PFSK-1 (cell line): ENCODE results near the gene OPTC.

Source experiments
- FOXP2 ChIP-seq: optimal IDR thresholded peaks from 2 replicates; pipeline ENCODE3; 2011; ENCODE audit warnings: borderline replicate concordance, control low read depth, inconsistent platforms; ENCODE audit not compliant: insufficient read depth; ENCODE audit errors: extremely low read length, extremely low read depth
- POLR2AphosphoS5 ChIP-seq: IDR thresholded peaks from 2 replicates; pipeline ENCODE4 v1.6.1; 2012; ENCODE audit warnings: low read depth, mild to moderate bottlenecking, control low read depth, low read length, moderate library complexity
- SIN3A ChIP-seq: IDR thresholded peaks from 2 replicates; pipeline ENCODE4 v1.6.1; 2012; ENCODE audit warnings: mild to moderate bottlenecking, low read length, moderate library complexity, borderline replicate concordance; ENCODE audit not compliant: insufficient read depth
- TAF1 ChIP-seq: IDR thresholded peaks from 2 replicates; pipeline ENCODE4 v1.6.1; 2012; ENCODE audit warnings: low read length, control low read depth, borderline replicate concordance; ENCODE audit not compliant: insufficient read depth
- TF ChIP-seq, protein P1 (sequence below), 2 experiments: IDR thresholded peaks; 2 replicates each; pipeline versions ENCODE4 v1.6.1 to v1.8.0; 2011 to 2012; ENCODE audit warnings: low read depth in 2 of 2, low read length in 2 of 2, control low read depth in 1 of 2, inconsistent platforms in 1 of 2, mild to moderate bottlenecking in 1 of 2, moderate library complexity in 1 of 2; ENCODE audit not compliant: insufficient read depth in 1 of 2

Gene OPTC

DNA sequence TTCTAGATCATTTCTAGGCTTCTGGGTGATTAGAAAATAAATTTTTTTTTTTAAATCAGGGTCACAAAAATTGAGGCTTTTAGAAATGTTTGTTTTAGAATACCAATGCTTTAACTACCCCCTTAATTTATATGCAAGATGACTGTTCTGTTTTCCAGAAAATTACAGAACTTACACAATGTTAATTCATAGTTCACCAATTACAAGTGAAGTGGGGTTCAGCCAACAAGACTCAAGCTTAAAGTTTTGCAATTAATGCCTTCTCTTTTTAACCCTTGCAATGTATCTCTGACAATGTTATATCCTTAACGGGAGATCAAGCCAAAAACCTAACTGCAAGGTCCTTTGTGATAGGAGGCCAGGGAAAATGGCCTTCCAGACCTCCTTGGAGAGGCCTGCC, 12.8 kb upstream of the OPTC start:
- TF ChIP-seq SIN3A (no peak), FOXP2 (no peak), TAF1 (no peak), POLR2AphosphoS5 (no peak)
- TF ChIP-seq, protein P1, sequence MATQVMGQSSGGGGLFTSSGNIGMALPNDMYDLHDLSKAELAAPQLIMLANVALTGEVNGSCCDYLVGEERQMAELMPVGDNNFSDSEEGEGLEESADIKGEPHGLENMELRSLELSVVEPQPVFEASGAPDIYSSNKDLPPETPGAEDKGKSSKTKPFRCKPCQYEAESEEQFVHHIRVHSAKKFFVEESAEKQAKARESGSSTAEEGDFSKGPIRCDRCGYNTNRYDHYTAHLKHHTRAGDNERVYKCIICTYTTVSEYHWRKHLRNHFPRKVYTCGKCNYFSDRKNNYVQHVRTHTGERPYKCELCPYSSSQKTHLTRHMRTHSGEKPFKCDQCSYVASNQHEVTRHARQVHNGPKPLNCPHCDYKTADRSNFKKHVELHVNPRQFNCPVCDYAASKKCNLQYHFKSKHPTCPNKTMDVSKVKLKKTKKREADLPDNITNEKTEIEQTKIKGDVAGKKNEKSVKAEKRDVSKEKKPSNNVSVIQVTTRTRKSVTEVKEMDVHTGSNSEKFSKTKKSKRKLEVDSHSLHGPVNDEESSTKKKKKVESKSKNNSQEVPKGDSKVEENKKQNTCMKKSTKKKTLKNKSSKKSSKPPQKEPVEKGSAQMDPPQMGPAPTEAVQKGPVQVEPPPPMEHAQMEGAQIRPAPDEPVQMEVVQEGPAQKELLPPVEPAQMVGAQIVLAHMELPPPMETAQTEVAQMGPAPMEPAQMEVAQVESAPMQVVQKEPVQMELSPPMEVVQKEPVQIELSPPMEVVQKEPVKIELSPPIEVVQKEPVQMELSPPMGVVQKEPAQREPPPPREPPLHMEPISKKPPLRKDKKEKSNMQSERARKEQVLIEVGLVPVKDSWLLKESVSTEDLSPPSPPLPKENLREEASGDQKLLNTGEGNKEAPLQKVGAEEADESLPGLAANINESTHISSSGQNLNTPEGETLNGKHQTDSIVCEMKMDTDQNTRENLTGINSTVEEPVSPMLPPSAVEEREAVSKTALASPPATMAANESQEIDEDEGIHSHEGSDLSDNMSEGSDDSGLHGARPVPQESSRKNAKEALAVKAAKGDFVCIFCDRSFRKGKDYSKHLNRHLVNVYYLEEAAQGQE (IDR thresholded peaks at IDR 0.05; ENCODE audit: insufficient read depth in 1 of 2, low read depth in 2 of 2, low read length in 2 of 2), result no peak

GRCh38 chr1:203486618-203487370, 7.2 kb upstream of the OPTC start:
- TF ChIP-seq TAF1 (no peak), POLR2AphosphoS5 (no peak), FOXP2 (no peak), SIN3A (no peak)
- TF ChIP-seq, protein P1 (IDR thresholded peaks at IDR 0.05; ENCODE audit: insufficient read depth in 1 of 2, low read depth in 2 of 2, low read length in 2 of 2), result no peak

GRCh38 chr1:203488539-203488938, 5.4 kb upstream of the OPTC start:
- TF ChIP-seq TAF1, result no peak
- no peak for TF ChIP-seq POLR2AphosphoS5
- no peak for TF ChIP-seq SIN3A
- TF ChIP-seq FOXP2, result no peak
- TF ChIP-seq, protein P1 (IDR thresholded peaks at IDR 0.05; ENCODE audit: insufficient read depth in 1 of 2, low read depth in 2 of 2, low read length in 2 of 2), result no peak

- no peak for TF ChIP-seq TAF1
- no peak for TF ChIP-seq FOXP2
- TF ChIP-seq POLR2AphosphoS5, result no peak
- TF ChIP-seq, protein P1 (IDR thresholded peaks at IDR 0.05; ENCODE audit: insufficient read depth in 1 of 2, low read depth in 2 of 2, low read length in 2 of 2), result no peak
- TF ChIP-seq SIN3A, result no peak
Observed at GRCh38 chr1:203490607-203491006, 3.3 kb upstream of the OPTC start.

DNA sequence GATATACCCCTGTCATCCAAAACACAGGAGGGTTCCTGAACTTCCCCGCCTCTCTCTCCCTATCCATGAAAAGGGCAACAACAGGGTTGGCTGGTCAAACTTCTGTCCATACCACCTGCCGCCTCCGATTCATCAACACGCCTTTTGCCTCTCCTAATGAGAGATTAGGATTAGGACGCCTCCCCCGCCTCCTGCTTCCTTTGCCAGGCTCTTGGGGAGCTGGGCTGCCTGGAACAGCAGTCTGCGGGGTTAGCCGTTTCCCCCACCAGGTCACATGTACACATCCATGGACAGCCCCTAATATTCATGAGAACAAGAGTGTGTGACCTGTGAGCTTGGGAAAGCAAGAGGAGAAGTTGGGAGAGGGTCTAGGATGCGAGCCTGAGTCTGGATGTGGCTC, 2.3 kb upstream of the OPTC start:
- TF ChIP-seq, protein P1 (IDR thresholded peaks at IDR 0.05; ENCODE audit: insufficient read depth in 1 of 2, low read depth in 2 of 2, low read length in 2 of 2), result no peak
- no peak for TF ChIP-seq POLR2AphosphoS5
- no peak for TF ChIP-seq TAF1
- TF ChIP-seq FOXP2, result no peak
- no peak for TF ChIP-seq SIN3A
